Pancreas (tissue), 10 donors: ENCODE results near the gene CAMK2N2. TPM values are rescaled to one million over a fixed set of nuclear protein-coding genes. Genes with fewer than 3 reads are reported as not detected.
"Not testable (repeated sequence)": the region's sequence is repeated elsewhere in the genome, so short reads cannot be mapped to it uniquely, and the experiment has no call there.

Experiments used
- ATAC-seq, 4 donors: fragments of 200-7000 bp; cut with Tn5 transposase; one replicate each; pipeline versions ENCODE4 v1.8.0 to v1.9.1; 2020; ENCODE audit warnings: mild to moderate bottlenecking in 4 of 4, moderate library complexity in 4 of 4
- DNase-seq, 6 donors: peaks; one replicate each; pipeline ENCODE4 v3.0.0-alpha.2; 2020
- FAIRE-seq: peaks from 2 replicates; lab custom pipeline; 2012; peaks lifted over from hg19 to GRCh38; lab: Jason Lieb, UNC
- H3K27ac ChIP-seq, 4 donors: fragments of 200-600 bp; sonication (generic); 1 replicate in 3 of 4; 2 replicates in 1 of 4; pipeline versions ENCODE4 v1.5.0 to v1.8.0; 2020
- H3K27me3 ChIP-seq, 4 donors: fragments of 200-600 bp; one replicate each; pipeline ENCODE4 v1.8.0; 2021
- H3K36me3 ChIP-seq, 3 donors: fragments of 200-600 bp; sonication (generic) in 1 of 3; one replicate each; pipeline versions ENCODE4 v1.5.0 to v1.8.0; 2020 to 2021
- H3K4me1 ChIP-seq, 3 donors: fragments of 200-600 bp; one replicate each; pipeline ENCODE4 v1.8.0; 2021
- H3K4me3 ChIP-seq, 4 donors: fragments of 200-600 bp; sonication (generic) in 2 of 4; one replicate each; pipeline versions ENCODE4 v1.5.0 to v1.8.0; 2020 to 2021
- H3K9me3 ChIP-seq, 4 donors: fragments of 200-600 bp; one replicate each; pipeline ENCODE4 v1.8.0; 2021
- CTCF ChIP-seq, 4 donors: fragments of 200-600 bp; sonication (generic) in 3 of 4; IDR thresholded peaks; one replicate each; pipeline versions ENCODE4 v1.5.0 to v1.8.0; 2021; ENCODE audit warnings: antibody characterized with exemption in 4 of 4
- WGBS, 2 donors: extraction: QIAGEN DNeasy Blood & Tissue Kit; methylation state at CpG; one replicate each; pipeline ENCODE4 v1.1.7; 2013; 5-methylcytosine and 5-hydroxymethylcytosine counted together
- intact Hi-C, 3 donors: fragments of 100-400 bp; cut with DNase I; formaldehyde crosslinking; loops; one replicate each; pipeline versions ENCODE4 v1.11.1 to v1.14.2; 2022
- polyA plus RNA-seq, 2 donors: library from polyadenylated mRNA; stranded (reverse); fragments of 200-250 nt; gene quantifications; one replicate each; pipeline ENCODE4 v1.2.3, GENCODE V29; 2013
- total RNA-seq, 6 donors: library from RNA; stranded (reverse); fragmentation: NEBNext Ultra II Directional in 4 of 6; extraction: Animal tissue kit (Norgen Biotek cat#: 25700) in 4 of 6; gene quantifications; one replicate each; pipeline versions ENCODE4 v1.2.1 to v1.2.4, GENCODE V29; 2021 to 2023
- donor health status: healthy with polysubstance abuse.
- donor health status: DM: no; HTN: no; CAD: no; lungs with moderate emphysema.
- donor health status: DM: no; HTN: no; CAD: no.
- donor health status: control.
- donor health status: control.
- donor health status: Bipolar disorder and iron deficiency.
- donor health status: DM: yes; HTN: yes; CAD: no.
- donor health status: DM: no; HTN: no; CAD: no.
- donor health status: DM: no; HTN: no; CAD: no.
- donor health status: DM: yes; HTN: yes; CAD: no.

CAMK2N2 gene
- total and polyA plus RNA-seq, 8 donors, result 7.5 to 33.7 (median 15.7) TPM

GRCh38 chr3:184275961-184276910 lies 14.9 kb upstream of the CAMK2N2 start, which contains the start of gene ECE2:
Gene ECE2, plus strand, starts transcription at chr3:184276022. Its CDS starts 132 bp downstream, at chr3:184276154.
- FAIRE-seq (no peak), DNase-seq (peak in 4 of 6 donors; percentile 56 to 81 (median 71)), ATAC-seq (peak; percentile 72 to 82 (median 78))
- Histone ChIP-seq H3K27ac (peak within 1 kb of the TSS in 2 of 4 donors; percentile 38 to 54), H3K9me3 (no peaks in the 10 kb centered on the region), H3K4me1 (no peaks in the 10 kb centered on the region), H3K27me3 (no peaks in the 10 kb centered on the region), H3K4me3 (peak within 1 kb of the TSS in 2 of 4 donors; percentile 30 to 37), H3K36me3 (no peaks in the 10 kb centered on the region)
- WGBS, 2 donors, result 12 to 19% methylated on average over 42 to 65 of the region's 65 CpGs
- TF ChIP-seq CTCF (IDR thresholded peaks at IDR 0.05), result no peak
- intact Hi-C loops, result no loop called here

- TF ChIP-seq CTCF (IDR thresholded peaks at IDR 0.05), result no peak
- intact Hi-C loops, result no loop called here
- 47 to 63% methylated on average over 12 of the region's 12 CpGs for WGBS, 2 donors
- no peaks in the 10 kb centered on the region for H3K4me1 ChIP-seq
- FAIRE-seq, result no peak
- H3K27ac ChIP-seq, result peak overlapping the region in 1 of 4 donors; percentile 54
- no peaks in the 10 kb centered on the region for H3K27me3 ChIP-seq
- DNase-seq, result peak in 1 of 6 donors; percentile 45
- H3K4me3 ChIP-seq, result peak overlapping the region in 1 of 4 donors; percentile 37
- ATAC-seq, result peak; percentile 23 to 54 (median 48)
- H3K9me3 ChIP-seq, result no peaks in the 10 kb centered on the region
- no peaks in the 10 kb centered on the region for H3K36me3 ChIP-seq
Measured at GRCh38 chr3:184275381-184275701, 14.0 kb upstream of the CAMK2N2 start.

- FAIRE-seq (no peak), ATAC-seq (no peak), DNase-seq (no peak)
- Histone ChIP-seq H3K27ac (no peak overlapping the region), H3K4me3 (no peak overlapping the region), H3K27me3 (no peaks in the 10 kb centered on the region), H3K9me3 (no peaks in the 10 kb centered on the region), H3K4me1 (no peaks in the 10 kb centered on the region), H3K36me3 (no peaks in the 10 kb centered on the region)
- intact Hi-C loops, result no loop called here
- TF ChIP-seq CTCF (IDR thresholded peaks at IDR 0.05), result no peak
- 55 to 71% methylated on average over 1 of the region's 1 CpG for WGBS, 2 donors
Measured at GRCh38 chr3:184272269-184272668, 10.9 kb upstream of the CAMK2N2 start.

- intact Hi-C loops, DNase-seq, H3K27ac ChIP-seq, H3K36me3 ChIP-seq, H3K4me3 ChIP-seq, H3K9me3 ChIP-seq, H3K27me3 ChIP-seq, H3K4me1 ChIP-seq, FAIRE-seq, ATAC-seq: not testable (repeated sequence)
- WGBS, 2 donors, result 100% methylated on average over 1 of the region's 1 CpG
Measured at GRCh38 chr3:184267249-184267648, 5.9 kb upstream of the CAMK2N2 start.

- no peaks in the 10 kb centered on the region for H3K27me3 ChIP-seq
- H3K9me3 ChIP-seq, result no peaks in the 10 kb centered on the region
- no peaks in the 10 kb centered on the region for H3K4me1 ChIP-seq
- intact Hi-C loops, result no loop called here
- no peak for TF ChIP-seq CTCF (IDR thresholded peaks at IDR 0.05)
- WGBS, 2 donors, result 12 to 14% methylated on average over 15 of the region's 15 CpGs
- DNase-seq (no peak), ATAC-seq (no peak), FAIRE-seq (no peak)
- peak overlapping the region; percentile 86 to 92 (median 90) for H3K27ac ChIP-seq
- H3K4me3 ChIP-seq, result peak overlapping the region in 2 of 4 donors; percentile 69 to 78
- H3K36me3 ChIP-seq, result no peaks in the 10 kb centered on the region
Measured at GRCh38 chr3:184262764-184263179, 1.4 kb upstream of the CAMK2N2 start.
